ENCODE data around the gene CRISP2. TPM values are rescaled to one million over a fixed set of nuclear protein-coding genes. Genes with fewer than 3 reads are reported as not detected.

The CRISP2 gene
- total and polyA plus RNA-seq, 2 of the 13 experiments (the other 11 are each of a cell fraction or from before 2014, with no cell fraction given): not detected

DNA sequence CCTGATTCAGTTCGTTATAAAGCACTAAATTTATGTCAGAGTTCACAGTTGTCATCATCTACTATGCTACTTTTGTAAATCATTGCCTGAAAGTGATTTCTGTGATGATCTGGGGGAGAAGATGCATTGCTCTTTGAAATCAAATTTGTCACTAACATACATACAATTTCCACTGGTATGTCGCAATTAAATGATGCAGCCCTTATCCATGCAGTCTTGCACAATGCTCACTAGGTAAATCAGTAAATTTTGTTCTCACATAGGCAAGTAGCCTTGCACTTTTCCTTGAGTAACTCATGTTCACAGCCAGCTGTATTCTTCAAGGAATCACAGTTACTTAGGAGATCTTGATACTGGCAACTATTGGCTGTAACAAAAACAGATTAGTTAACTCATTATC, 20.8 kb downstream of the CRISP2 start:
- Histone ChIP-seq H3K27me3 (ENCODE audit: control insufficient read depth in 1 of 2, insufficient read depth in 2 of 2, low read length in 2 of 2) (no peaks in the 10 kb centered on the region), H2AFZ (ENCODE audit: low read length) (no peak overlapping the region), H3K36me3 (replicated peaks in 1 of 2; ENCODE audit: control insufficient read depth in 1 of 2, insufficient read depth in 2 of 2, low read length in 2 of 2) (no peaks in the 10 kb centered on the region), H3K4me2 (ENCODE audit: low read depth, low read length) (no peak overlapping the region), H3K79me2 (ENCODE audit: insufficient read depth, low read length) (no peaks in the 10 kb centered on the region), H3K9ac (ENCODE audit: insufficient read depth, low read depth, low read length) (no peak overlapping the region), H3K9me3 (ENCODE audit: low read length) (no peaks in the 10 kb centered on the region; the same call in 1 of the 2 replicates), H3K4me3 (replicated peaks in 1 of 3; ENCODE audit: insufficient read depth in 1 of 3, low read depth in 2 of 3, low read length in 3 of 3) (no peak overlapping the region), H3K27ac (ENCODE audit: extremely low read length, insufficient read depth, low read length) (no peak overlapping the region), H4K20me1 (ENCODE audit: insufficient read depth, low read length) (no peaks in the 10 kb centered on the region), H3K4me1 (ENCODE audit: insufficient read depth, low read length) (no peaks in the 10 kb centered on the region)
- WGBS (ENCODE audit: low lambda C conversion rate): 2% methylated on average over 2 of the region's 2 CpGs
- TF ChIP-seq ZNF782 (CRISPR knock-in tag; IDR thresholded peaks at IDR 0.05; ENCODE audit: borderline replicate concordance): no peak
- TF ChIP-seq ZNF660 (CRISPR knock-in tag; IDR thresholded peaks at IDR 0.05; ENCODE audit: borderline replicate concordance, low read depth): no peak
- no peak for TF ChIP-seq PPARG (CRISPR knock-in tag; conservative IDR thresholded peaks at IDR 0.05)
- no peak for TF ChIP-seq BRD4 (CRISPR knock-in tag; IDR thresholded peaks at IDR 0.05)
- TF ChIP-seq ERF (CRISPR knock-in tag; IDR thresholded peaks at IDR 0.05): no peak
- TF ChIP-seq CEBPB (IDR thresholded peaks at IDR 0.05; ENCODE audit: borderline replicate concordance, low read depth, low read length): peak; percentile 86
- POLR2A ChIA-PET: no interaction called here
- FAIRE-seq (no peak), ATAC-seq (no peak), DNase-seq (ENCODE audit: low spot score) (no peak)
- BruUV-seq (replicated peaks): no TSS peak
- CTCF ChIA-PET (ENCODE audit: low intra/inter-chr PET ratio, low total read pairs): no interaction called here
- intact Hi-C loops (cut with micrococcal nuclease; ENCODE audit: unreplicated experiment): loop anchor here (10.0 kb wide), 1 partner anchor 692 kb away; no protein-coding TSS in a partner anchor
- in situ Hi-C loops (cut with HindIII; ENCODE audit: extremely low pct_ligation_motif_present, low pct_unique_long_range_greater_than_20kb): no loop called here

GRCh38 chr6:49676671-49677281, 36.6 kb downstream of the CRISP2 start:
- intact Hi-C loops (cut with micrococcal nuclease; ENCODE audit: unreplicated experiment) (no loop called here), in situ Hi-C loops (cut with HindIII; ENCODE audit: extremely low pct_ligation_motif_present, low pct_unique_long_range_greater_than_20kb) (no loop called here)
- FAIRE-seq: no peak
- no peaks in the 10 kb centered on the region for H3K9me3 ChIP-seq (ENCODE audit: low read length)
- POLR2A ChIA-PET: no interaction called here
- no peak overlapping the region for H3K4me3 ChIP-seq (replicated peaks in 1 of 3; ENCODE audit: insufficient read depth in 1 of 3, low read depth in 2 of 3, low read length in 3 of 3)
- H4K20me1 ChIP-seq (ENCODE audit: insufficient read depth, low read length): no peaks in the 10 kb centered on the region
- H3K4me1 ChIP-seq (ENCODE audit: insufficient read depth, low read length): no peaks in the 10 kb centered on the region
- WGBS (ENCODE audit: low lambda C conversion rate): 2% methylated on average over 4 of the region's 4 CpGs
- no peak overlapping the region for H3K4me2 ChIP-seq (ENCODE audit: low read depth, low read length)
- H2AFZ ChIP-seq (ENCODE audit: low read length): no peak overlapping the region
- no peak for DNase-seq (ENCODE audit: low spot score)
- CTCF ChIA-PET (ENCODE audit: low intra/inter-chr PET ratio, low total read pairs): no interaction called here
- no TSS peak for BruUV-seq (replicated peaks)
- no peaks in the 10 kb centered on the region for H3K27me3 ChIP-seq (ENCODE audit: control insufficient read depth in 1 of 2, insufficient read depth in 2 of 2, low read length in 2 of 2)
- H3K9ac ChIP-seq (ENCODE audit: insufficient read depth, low read depth, low read length): no peak overlapping the region
- no peaks in the 10 kb centered on the region for H3K79me2 ChIP-seq (ENCODE audit: insufficient read depth, low read length)
- H3K27ac ChIP-seq (ENCODE audit: extremely low read length, insufficient read depth, low read length): no peak overlapping the region
- H3K36me3 ChIP-seq (replicated peaks in 1 of 2; ENCODE audit: control insufficient read depth in 1 of 2, insufficient read depth in 2 of 2, low read length in 2 of 2): no peaks in the 10 kb centered on the region
- ATAC-seq: no peak
- TF ChIP-seq PAWR (CRISPR knock-in tag; IDR thresholded peaks at IDR 0.05; ENCODE audit: borderline replicate concordance) (no peak), RBFOX2 (IDR thresholded peaks at IDR 0.05; ENCODE audit: low read depth, low read length) (no peak), CBX1 (IDR thresholded peaks at IDR 0.05; ENCODE audit: low read depth) (no peak), PHF21A (CRISPR knock-in tag; IDR thresholded peaks at IDR 0.05) (no peak), ZNF414 (CRISPR knock-in tag; IDR thresholded peaks at IDR 0.05) (no peak), ZNF34 (CRISPR knock-in tag; IDR thresholded peaks at IDR 0.05; ENCODE audit: borderline replicate concordance) (no peak), GPN1 (CRISPR knock-in tag; IDR thresholded peaks at IDR 0.05; ENCODE audit: borderline replicate concordance) (no peak), HOXA9 (CRISPR knock-in tag; IDR thresholded peaks at IDR 0.05; ENCODE audit: borderline replicate concordance) (no peak), ERF (CRISPR knock-in tag; IDR thresholded peaks at IDR 0.05) (no peak), MAFK (conservative IDR thresholded peaks at IDR 0.05 in 1 of 2, IDR thresholded peaks at IDR 0.05 in 1 of 2; ENCODE audit: low read length in 2 of 2) (no peak)
- TF ChIP-seq, protein P1, sequence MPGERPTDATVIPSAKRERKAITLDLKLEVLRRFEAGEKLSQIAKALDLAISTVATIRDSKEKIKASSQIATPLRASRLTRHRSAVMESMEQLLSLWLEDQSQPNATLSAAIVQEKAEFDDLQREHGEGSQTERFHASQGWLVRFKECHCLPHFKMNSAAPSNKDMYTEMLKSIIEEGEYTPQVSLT (CRISPR knock-in tag; IDR thresholded peaks at IDR 0.05; ENCODE audit: borderline replicate concordance, low read depth): no peak
- TF ChIP-seq, protein P2, sequence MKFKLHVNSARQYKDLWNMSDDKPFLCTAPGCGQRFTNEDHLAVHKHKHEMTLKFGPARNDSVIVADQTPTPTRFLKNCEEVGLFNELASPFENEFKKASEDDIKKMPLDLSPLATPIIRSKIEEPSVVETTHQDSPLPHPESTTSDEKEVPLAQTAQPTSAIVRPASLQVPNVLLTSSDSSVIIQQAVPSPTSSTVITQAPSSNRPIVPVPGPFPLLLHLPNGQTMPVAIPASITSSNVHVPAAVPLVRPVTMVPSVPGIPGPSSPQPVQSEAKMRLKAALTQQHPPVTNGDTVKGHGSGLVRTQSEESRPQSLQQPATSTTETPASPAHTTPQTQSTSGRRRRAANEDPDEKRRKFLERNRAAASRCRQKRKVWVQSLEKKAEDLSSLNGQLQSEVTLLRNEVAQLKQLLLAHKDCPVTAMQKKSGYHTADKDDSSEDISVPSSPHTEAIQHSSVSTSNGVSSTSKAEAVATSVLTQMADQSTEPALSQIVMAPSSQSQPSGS (CRISPR knock-in tag; IDR thresholded peaks at IDR 0.05): no peak
